ENCODE measurements around the gene MED14. TPM values are rescaled to one million over a fixed set of nuclear protein-coding genes. Genes with fewer than 3 reads are reported as not detected.

MED14 gene
- total and polyA plus RNA-seq, 2 of the 8 experiments (the other 6 are each of a cell fraction or from before 2014, with no cell fraction given): 79.7 to 117 TPM

DNA sequence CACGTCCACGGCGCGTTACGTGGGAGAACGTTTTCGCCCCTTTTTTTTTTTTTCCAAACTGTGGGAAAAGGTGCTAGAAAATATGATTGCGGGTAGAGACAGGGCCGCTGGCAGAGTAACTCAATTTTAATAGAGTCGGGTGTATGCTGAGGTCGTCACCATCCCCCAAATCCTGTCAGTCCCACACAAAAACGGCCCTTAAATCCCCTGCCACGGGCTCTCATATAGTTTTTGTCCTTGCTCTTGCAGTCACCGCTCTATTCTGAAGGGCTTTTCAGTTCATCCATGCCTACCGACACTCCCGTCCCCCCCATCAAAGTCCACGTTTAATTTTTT, 796 bp upstream of the MED14 start (continued):
- TF ChIP-seq SAP30 (IDR thresholded peaks at IDR 0.05; ENCODE audit: insufficient read depth, insufficient replicate concordance, low read length): no peak
- TF ChIP-seq POLR2A (IDR thresholded peaks at IDR 0.05; ENCODE audit: control extremely low read depth in 1 of 2, low read depth in 2 of 2, low read length in 2 of 2): no peak
- no peak for TF ChIP-seq TAF1 (IDR thresholded peaks at IDR 0.05; ENCODE audit: low read depth, low read length)
- TF ChIP-seq ZNF274 (IDR thresholded peaks at IDR 0.05; ENCODE audit: borderline replicate concordance, extremely low read depth, low read length): no peak
